Measurements from ENCODE around the gene TRPC1.

TRPC1 gene

GRCh38 chr3:142732066-142732465 is 8.2 kb downstream of the TRPC1 start:
- Histone ChIP-seq H4K8ac (ENCODE audit: low read length) (no peak overlapping the region), H3K4me3 (ENCODE audit: insufficient read depth in 1 of 2, low read depth in 1 of 2, low read length in 2 of 2) (no peak overlapping the region), H2AK5ac (ENCODE audit: low read length, severe bottlenecking) (no peak overlapping the region), H3K9ac (ENCODE audit: low read length) (no peak overlapping the region), H3K23ac (ENCODE audit: low read length in 2 of 2) (no peak overlapping the region), H3K14ac (ENCODE audit: low read length in 2 of 2) (no peak overlapping the region), H3K79me1 (replicated peaks; ENCODE audit: low read length, poor library complexity, severe bottlenecking) (peaks cover 17% of the 10 kb centered on the region), H3K4me1 (ENCODE audit: control insufficient read depth, insufficient read depth, low read depth, low read length) (no peaks in the 10 kb centered on the region), H2BK120ac (ENCODE audit: low read depth, low read length) (no peak overlapping the region), H4K91ac (ENCODE audit: low read length) (no peak overlapping the region), H2AFZ (ENCODE audit: low read depth, low read length) (no peak overlapping the region), H3K4ac (ENCODE audit: low read depth in 1 of 2, low read length in 2 of 2) (no peak overlapping the region), H2BK5ac (ENCODE audit: low read depth, low read length, poor library complexity, severe bottlenecking) (no peak overlapping the region), H3K27me3 (ENCODE audit: control insufficient read depth in 1 of 2, insufficient read depth in 1 of 2, low read length in 2 of 2) (no peaks in the 10 kb centered on the region), H3K18ac (ENCODE audit: low read depth in 1 of 2, low read length in 2 of 2) (no peak overlapping the region), H3K9me3 (ENCODE audit: control insufficient read depth, low read length) (no peaks in the 10 kb centered on the region), H3K4me2 (ENCODE audit: low read length, poor library complexity, severe bottlenecking) (no peak overlapping the region), H3K36me3 (ENCODE audit: control insufficient read depth in 1 of 2, insufficient read depth in 2 of 2, low read depth in 1 of 2, low read length in 2 of 2) (no peaks in the 10 kb centered on the region), H2BK12ac (ENCODE audit: low read length in 2 of 2) (no peak overlapping the region), H3K27ac (ENCODE audit: low read length, poor library complexity, severe bottlenecking) (no peak overlapping the region), H2BK15ac (ENCODE audit: low read depth, poor library complexity, severe bottlenecking) (no peak overlapping the region)
- WGBS: 92% methylated on average over 3 of the region's 3 CpGs
- no peak for DNase-seq

- no peak overlapping the region for H3K4me2 ChIP-seq (ENCODE audit: low read length, poor library complexity, severe bottlenecking)
- no peak overlapping the region for H3K14ac ChIP-seq (ENCODE audit: low read length in 2 of 2)
- H2AFZ ChIP-seq (ENCODE audit: low read depth, low read length): no peak overlapping the region
- H2BK15ac ChIP-seq (ENCODE audit: low read depth, poor library complexity, severe bottlenecking): no peak overlapping the region
- H3K27ac ChIP-seq (ENCODE audit: low read length, poor library complexity, severe bottlenecking): no peak overlapping the region
- H2BK12ac ChIP-seq (ENCODE audit: low read length in 2 of 2): no peak overlapping the region
- DNase-seq: no peak
- peaks cover 17% of the 10 kb centered on the region for H3K79me1 ChIP-seq (replicated peaks; ENCODE audit: low read length, poor library complexity, severe bottlenecking)
- no peak overlapping the region for H4K91ac ChIP-seq (ENCODE audit: low read length)
- no peaks in the 10 kb centered on the region for H3K27me3 ChIP-seq (ENCODE audit: control insufficient read depth in 1 of 2, insufficient read depth in 1 of 2, low read length in 2 of 2)
- H3K4me3 ChIP-seq (ENCODE audit: insufficient read depth in 1 of 2, low read depth in 1 of 2, low read length in 2 of 2): no peak overlapping the region
- no peak overlapping the region for H3K23ac ChIP-seq (ENCODE audit: low read length in 2 of 2)
- H3K18ac ChIP-seq (ENCODE audit: low read depth in 1 of 2, low read length in 2 of 2): no peak overlapping the region
- H2BK5ac ChIP-seq (ENCODE audit: low read depth, low read length, poor library complexity, severe bottlenecking): no peak overlapping the region
- H3K9ac ChIP-seq (ENCODE audit: low read length): no peak overlapping the region
- no peak overlapping the region for H2AK5ac ChIP-seq (ENCODE audit: low read length, severe bottlenecking)
- H2BK120ac ChIP-seq (ENCODE audit: low read depth, low read length): no peak overlapping the region
- H3K9me3 ChIP-seq (ENCODE audit: control insufficient read depth, low read length): no peaks in the 10 kb centered on the region
- no peaks in the 10 kb centered on the region for H3K36me3 ChIP-seq (ENCODE audit: control insufficient read depth in 1 of 2, insufficient read depth in 2 of 2, low read depth in 1 of 2, low read length in 2 of 2)
- H3K4ac ChIP-seq (ENCODE audit: low read depth in 1 of 2, low read length in 2 of 2): no peak overlapping the region
- no peaks in the 10 kb centered on the region for H3K4me1 ChIP-seq (ENCODE audit: control insufficient read depth, insufficient read depth, low read depth, low read length)
- H4K8ac ChIP-seq (ENCODE audit: low read length): no peak overlapping the region
- 100% methylated on average over 1 of the region's 2 CpGs for WGBS
These were observed 11.0 kb downstream of the TRPC1 start for GRCh38 chr3:142734834-142735233.

DNA sequence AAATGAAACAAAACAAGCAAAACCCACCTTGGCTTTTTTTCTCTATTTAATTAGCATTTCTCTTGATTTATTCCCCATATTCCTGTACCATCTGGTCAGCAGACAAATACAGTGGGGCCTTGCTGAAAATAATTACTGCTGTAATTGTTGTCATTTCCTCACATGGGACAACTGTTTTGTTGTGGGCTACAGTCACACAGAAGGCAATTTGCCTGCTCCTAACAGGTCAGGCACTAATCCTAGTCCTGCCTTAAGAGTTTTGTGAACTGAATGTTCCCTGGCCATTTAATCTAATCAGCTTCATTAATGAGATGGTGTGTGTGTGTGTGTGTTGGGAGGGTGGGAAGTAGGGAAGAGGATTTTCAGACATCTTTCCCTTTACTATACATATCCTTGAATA is 11.6 kb downstream of the TRPC1 start:
- Histone ChIP-seq H2BK12ac (ENCODE audit: low read length in 2 of 2) (no peak overlapping the region), H4K8ac (ENCODE audit: low read length) (no peak overlapping the region), H3K14ac (ENCODE audit: low read length in 2 of 2) (no peak overlapping the region), H3K27me3 (ENCODE audit: control insufficient read depth in 1 of 2, insufficient read depth in 1 of 2, low read length in 2 of 2) (no peaks in the 10 kb centered on the region), H3K4ac (ENCODE audit: low read depth in 1 of 2, low read length in 2 of 2) (no peak overlapping the region), H4K91ac (ENCODE audit: low read length) (no peak overlapping the region), H3K18ac (ENCODE audit: low read depth in 1 of 2, low read length in 2 of 2) (no peak overlapping the region), H3K9ac (ENCODE audit: low read length) (no peak overlapping the region), H3K23ac (ENCODE audit: low read length in 2 of 2) (no peak overlapping the region), H3K27ac (ENCODE audit: low read length, poor library complexity, severe bottlenecking) (no peak overlapping the region), H2AK5ac (ENCODE audit: low read length, severe bottlenecking) (no peak overlapping the region), H2BK5ac (ENCODE audit: low read depth, low read length, poor library complexity, severe bottlenecking) (no peak overlapping the region), H3K79me1 (replicated peaks; ENCODE audit: low read length, poor library complexity, severe bottlenecking) (peaks cover 21% of the 10 kb centered on the region), H3K36me3 (ENCODE audit: control insufficient read depth in 1 of 2, insufficient read depth in 2 of 2, low read depth in 1 of 2, low read length in 2 of 2) (no peaks in the 10 kb centered on the region), H3K9me3 (ENCODE audit: control insufficient read depth, low read length) (no peaks in the 10 kb centered on the region), H2AFZ (ENCODE audit: low read depth, low read length) (no peak overlapping the region), H3K4me3 (ENCODE audit: insufficient read depth in 1 of 2, low read depth in 1 of 2, low read length in 2 of 2) (no peak overlapping the region), H3K4me2 (ENCODE audit: low read length, poor library complexity, severe bottlenecking) (no peak overlapping the region), H3K4me1 (ENCODE audit: control insufficient read depth, insufficient read depth, low read depth, low read length) (no peaks in the 10 kb centered on the region), H2BK120ac (ENCODE audit: low read depth, low read length) (no peak overlapping the region), H2BK15ac (ENCODE audit: low read depth, poor library complexity, severe bottlenecking) (no peak overlapping the region)
- no peak for DNase-seq

GRCh38 chr3:142738396-142738795 is 14.6 kb downstream of the TRPC1 start:
- Histone ChIP-seq H3K9ac (ENCODE audit: low read length) (no peak overlapping the region), H3K27me3 (ENCODE audit: control insufficient read depth in 1 of 2, insufficient read depth in 1 of 2, low read length in 2 of 2) (no peaks in the 10 kb centered on the region), H4K8ac (ENCODE audit: low read length) (no peak overlapping the region), H3K4me3 (ENCODE audit: insufficient read depth in 1 of 2, low read depth in 1 of 2, low read length in 2 of 2) (no peak overlapping the region), H2BK15ac (ENCODE audit: low read depth, poor library complexity, severe bottlenecking) (no peak overlapping the region), H3K79me1 (replicated peaks; ENCODE audit: low read length, poor library complexity, severe bottlenecking) (peaks cover 12% of the 10 kb centered on the region), H3K9me3 (ENCODE audit: control insufficient read depth, low read length) (no peaks in the 10 kb centered on the region), H2BK12ac (ENCODE audit: low read length in 2 of 2) (no peak overlapping the region), H3K4me2 (ENCODE audit: low read length, poor library complexity, severe bottlenecking) (no peak overlapping the region), H3K4me1 (ENCODE audit: control insufficient read depth, insufficient read depth, low read depth, low read length) (no peaks in the 10 kb centered on the region), H3K36me3 (ENCODE audit: control insufficient read depth in 1 of 2, insufficient read depth in 2 of 2, low read depth in 1 of 2, low read length in 2 of 2) (no peaks in the 10 kb centered on the region), H3K18ac (ENCODE audit: low read depth in 1 of 2, low read length in 2 of 2) (no peak overlapping the region), H3K4ac (ENCODE audit: low read depth in 1 of 2, low read length in 2 of 2) (no peak overlapping the region), H2AK5ac (ENCODE audit: low read length, severe bottlenecking) (no peak overlapping the region), H3K23ac (ENCODE audit: low read length in 2 of 2) (no peak overlapping the region), H2BK120ac (ENCODE audit: low read depth, low read length) (no peak overlapping the region), H3K14ac (ENCODE audit: low read length in 2 of 2) (no peak overlapping the region), H3K27ac (ENCODE audit: low read length, poor library complexity, severe bottlenecking) (no peak overlapping the region), H2BK5ac (ENCODE audit: low read depth, low read length, poor library complexity, severe bottlenecking) (no peak overlapping the region), H2AFZ (ENCODE audit: low read depth, low read length) (no peak overlapping the region), H4K91ac (ENCODE audit: low read length) (no peak overlapping the region)
- DNase-seq: no peak

All from mesenchymal stem cell (in vitro differentiated cells and primary cell).